GM18526 (cell line): ENCODE results near the gene UST.

ENCODE experiments used
- POLR2A ChIP-seq: IDR thresholded peaks from 3 replicates; pipeline ENCODE4 v1.6.1; 2011; ENCODE audit not compliant: insufficient read length; ENCODE audit errors: extremely low read depth

The UST gene

GRCh38 chr6:149059557-149059956 is 312.7 kb downstream of the UST start:
- no peak for TF ChIP-seq POLR2A

- no peak for TF ChIP-seq POLR2A
These were observed 313.6 kb downstream of the UST start for GRCh38 chr6:149060300-149060984.

GRCh38 chr6:149060985-149061760 is 314.3 kb downstream of the UST start:
- TF ChIP-seq POLR2A, result no peak

GRCh38 chr6:149061930-149062329 is 315.1 kb downstream of the UST start:
- no peak for TF ChIP-seq POLR2A

GRCh38 chr6:149062653-149063348 is 316.0 kb downstream of the UST start:
- TF ChIP-seq POLR2A, result no peak

- TF ChIP-seq POLR2A, result no peak
These were observed 316.6 kb downstream of the UST start for GRCh38 chr6:149063468-149063867.

GRCh38 chr6:149064001-149064659 is 317.3 kb downstream of the UST start:
- TF ChIP-seq POLR2A, result no peak

- no peak for TF ChIP-seq POLR2A
These were observed 317.8 kb downstream of the UST start for GRCh38 chr6:149064660-149065015.

GRCh38 chr6:149065121-149065520 is 318.3 kb downstream of the UST start:
- no peak for TF ChIP-seq POLR2A

- no peak for TF ChIP-seq POLR2A
These were observed 319.1 kb downstream of the UST start for GRCh38 chr6:149065658-149066556.

GRCh38 chr6:149071997-149072396 is 325.2 kb downstream of the UST start:
- TF ChIP-seq POLR2A, result no peak

GRCh38 chr6:149074832-149075258 is 328.0 kb downstream of the UST start:
- no peak for TF ChIP-seq POLR2A

- TF ChIP-seq POLR2A, result no peak
These were observed 329.0 kb downstream of the UST start for GRCh38 chr6:149075616-149076354.

- no peak for TF ChIP-seq POLR2A
These were observed 329.5 kb downstream of the UST start for GRCh38 chr6:149076355-149076734.
